ENCODE measurements around the gene RAB3GAP1. TPM values are rescaled to one million over a fixed set of nuclear protein-coding genes. Genes with fewer than 3 reads are reported as not detected.

RAB3GAP1 gene
- polyA plus RNA-seq, 5 donors, result 47.7 to 66.2 (median 63.4) TPM

DNA sequence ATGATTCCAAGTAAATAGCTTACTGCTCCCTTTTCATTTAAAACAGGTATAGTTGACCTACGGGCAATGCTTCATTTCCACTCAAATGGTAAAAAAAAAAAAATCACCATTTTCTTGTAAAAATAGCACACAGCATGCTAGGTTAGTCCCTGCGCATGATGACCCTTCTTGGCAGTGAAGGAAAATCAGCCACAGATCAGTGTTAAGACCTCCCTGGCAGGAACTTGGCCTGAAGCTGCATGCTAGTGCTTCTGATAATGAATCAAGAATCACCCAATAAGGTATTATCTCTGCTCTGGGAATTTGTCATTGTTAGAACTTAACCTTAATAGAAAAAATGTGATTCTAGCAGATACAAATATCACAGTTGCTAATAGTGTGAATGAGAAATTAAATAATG lies 166.3 kb downstream of the RAB3GAP1 start:
- DNase-seq, result no peak

DNA sequence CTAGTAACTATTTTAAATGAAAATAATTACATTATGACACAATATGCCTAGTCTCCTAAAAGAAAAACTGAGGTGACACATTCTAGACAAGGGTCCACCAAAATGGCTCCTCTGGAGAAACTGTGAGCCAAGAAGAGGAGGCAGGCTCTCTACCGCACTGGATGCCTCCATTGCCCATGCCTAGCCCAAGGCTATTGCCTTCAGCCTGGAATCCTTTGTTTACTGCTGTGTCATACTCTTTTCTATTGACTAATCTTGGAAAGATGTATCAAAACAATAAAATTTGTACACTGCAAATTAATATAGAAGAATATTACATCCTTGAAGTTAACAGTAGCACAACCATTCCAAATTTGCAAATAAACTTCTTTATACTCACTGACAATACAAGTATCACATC lies 167.1 kb downstream of the RAB3GAP1 start:
- no peak for DNase-seq

Other genes with a start within 250 kb of the RAB3GAP1 start
- gene ACMSD, start 213.7 kb upstream of the RAB3GAP1 start, polyA plus RNA-seq (ENCODE audit: insufficient read depth in 1 of 5, insufficient read length in 5 of 5, low replicate concordance in 1 of 5), result 1 to 10 TPM in 4 of 5 donors, under 1 TPM in 1; 0.78 to 1.9 (median 1.6) TPM
- gene CCNT2, start 133.5 kb upstream of the RAB3GAP1 start, polyA plus RNA-seq (ENCODE audit: insufficient read depth in 1 of 5, insufficient read length in 5 of 5, low replicate concordance in 1 of 5), result 100 to 1,000 TPM in 2 of 5 donors, 10 to 100 TPM in 3; 59.0 to 106 (median 84.8) TPM
- gene MAP3K19, start 4.8 kb upstream of the RAB3GAP1 start, polyA plus RNA-seq (ENCODE audit: insufficient read depth in 1 of 5, insufficient read length in 5 of 5, low replicate concordance in 1 of 5), result 1 to 10 TPM in 4 of 5 donors, under 1 TPM in 1; 0.90 to 3.5 (median 3.2) TPM

Measured in right lung (tissue), 5 donors.